NCI-H446 treated with DMSO at 0.1 percent for 48 hours (cell line): Measurements from ENCODE around the gene CDCP2.

Experiments used
- DNase-seq: peaks from one replicate; lab custom pipeline; 2025; lab: John Stamatoyannopoulos, UW

CDCP2 gene

GRCh38 chr1:54091666-54092065 is 61.1 kb downstream of the CDCP2 start:
- DNase-seq = no peak

GRCh38 chr1:54088385-54088784 is 64.4 kb downstream of the CDCP2 start:
- no peak for DNase-seq

GRCh38 chr1:54086754-54087153 is 66.0 kb downstream of the CDCP2 start:
- no peak for DNase-seq

DNA sequence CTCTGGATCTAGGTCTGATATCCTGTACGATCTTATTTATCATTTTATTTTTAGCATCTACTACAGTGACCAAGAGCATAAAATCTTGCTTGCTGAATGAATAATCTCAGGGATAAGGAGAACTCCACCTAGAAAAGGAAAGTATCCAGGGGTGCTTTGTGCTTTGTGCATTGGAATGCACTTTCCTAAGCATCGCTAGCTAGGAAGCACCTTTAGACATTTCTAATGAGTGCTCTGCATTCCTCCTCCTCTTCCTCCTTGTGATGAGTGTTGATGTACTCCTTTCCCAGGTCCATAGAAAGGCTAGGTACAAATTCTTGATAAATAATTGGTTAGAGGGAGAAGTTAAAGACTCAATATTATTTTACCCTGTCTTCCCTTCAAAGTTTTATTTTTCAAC is 68.0 kb downstream of the CDCP2 start:
- no peak for DNase-seq
